ENCODE measurements around the gene GPR137B.

- no peak for TF ChIP-seq POLR2A (IDR thresholded peaks at IDR 0.05; ENCODE audit: low read depth, low read length)
- peak; percentile 15; the same call in 1 of the 2 replicates for TF ChIP-seq POLR2AphosphoS5 (IDR thresholded peaks at IDR 0.05; ENCODE audit: low read depth, low read length)
- no peak for TF ChIP-seq TAF1 (IDR thresholded peaks at IDR 0.05; ENCODE audit: borderline replicate concordance, low read depth, low read length)
These were observed 17.6 kb downstream of the GPR137B start for GRCh38 chr1:236159704-236160539.
